Fibroblast of gingiva (primary cell): ENCODE results near the gene KIF6.

Source experiments
- DNase-seq: peaks from one replicate; pipeline ENCODE4 v3.0.0-alpha.2; 2011; ENCODE audit warnings: low read depth

KIF6 gene

GRCh38 chr6:39665861-39666260 lies 59.3 kb downstream of the KIF6 start:
- peak; percentile 17 for DNase-seq

DNA sequence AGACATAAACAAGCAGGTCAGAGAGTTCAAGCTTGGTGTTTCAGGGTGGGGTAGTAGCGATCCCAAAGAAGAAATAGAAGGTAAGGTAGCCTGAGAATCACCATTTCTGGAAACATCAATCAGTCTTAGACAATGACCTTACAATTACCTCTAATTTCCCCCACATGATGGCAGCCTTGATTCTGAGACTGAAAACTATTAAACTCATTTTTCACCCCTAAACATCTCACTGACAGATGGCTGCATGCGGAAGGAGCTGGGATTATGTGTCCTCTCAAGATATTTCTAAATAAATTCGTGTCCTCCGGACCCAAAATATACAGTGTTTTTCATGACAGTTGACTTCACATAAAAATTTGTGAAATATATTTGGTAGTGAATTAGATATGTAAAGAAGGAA lies 61.0 kb downstream of the KIF6 start:
- no peak for DNase-seq

DNA sequence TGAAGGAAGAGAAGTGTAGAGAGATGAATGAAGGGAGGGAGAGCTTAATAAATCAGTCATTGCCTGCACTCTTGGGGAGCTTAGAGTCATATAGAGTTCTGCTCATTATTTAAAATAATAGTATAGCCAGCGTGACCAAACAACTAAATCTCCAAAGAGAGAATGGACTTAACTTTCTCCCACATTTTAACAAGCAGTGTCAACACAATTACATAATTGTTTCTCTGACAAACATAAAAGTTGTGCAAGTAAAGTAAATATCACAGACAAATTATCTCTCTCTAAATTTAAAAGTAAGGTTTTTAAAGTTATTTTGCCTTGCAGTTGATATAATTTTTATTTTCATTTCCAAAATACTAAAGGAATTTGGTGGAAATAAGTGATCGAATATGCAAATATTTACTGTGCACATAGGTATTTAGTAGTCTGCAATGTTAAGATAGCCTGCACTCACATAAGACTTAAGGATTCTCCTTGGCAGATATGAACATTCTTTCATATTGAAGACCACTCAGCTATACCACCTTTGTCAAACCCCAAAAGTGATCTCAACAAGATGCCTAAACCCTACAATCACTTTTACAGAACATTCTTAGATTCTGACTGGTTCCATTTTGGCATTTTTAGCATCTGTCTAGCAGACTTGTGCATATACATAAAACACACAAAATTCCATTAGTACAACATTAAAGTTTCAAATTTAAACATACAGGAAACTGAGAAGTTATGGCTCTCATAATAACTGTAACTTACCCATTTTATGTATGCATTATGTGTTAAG lies 67.7 kb downstream of the KIF6 start:
- DNase-seq: no peak

GRCh38 chr6:39654121-39654520 lies 71.1 kb downstream of the KIF6 start:
- DNase-seq: no peak

- DNase-seq: no peak
These were observed 71.6 kb downstream of the KIF6 start for GRCh38 chr6:39653612-39654011.

DNA sequence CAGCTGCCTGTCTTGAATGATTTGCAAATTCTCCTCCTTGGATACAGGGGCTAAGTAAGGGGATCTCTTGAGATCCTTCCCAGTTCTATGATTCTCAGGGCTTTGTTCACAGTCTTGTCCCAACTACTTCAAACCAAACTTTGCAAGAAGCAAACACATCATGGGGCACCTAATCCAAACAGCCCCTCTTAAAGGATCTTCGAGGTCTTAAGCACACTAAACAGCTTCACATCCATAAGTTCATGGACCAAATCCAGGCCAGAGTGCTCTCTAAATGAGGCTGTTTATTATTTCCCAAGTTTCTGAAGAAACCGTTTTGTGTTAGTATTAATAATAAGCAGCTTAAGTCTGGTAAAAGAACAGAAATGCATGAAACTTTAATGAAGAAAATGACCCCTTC lies 75.2 kb downstream of the KIF6 start:
- DNase-seq: no peak

GRCh38 chr6:39646751-39647420 lies 78.3 kb downstream of the KIF6 start:
- DNase-seq: no peak

DNA sequence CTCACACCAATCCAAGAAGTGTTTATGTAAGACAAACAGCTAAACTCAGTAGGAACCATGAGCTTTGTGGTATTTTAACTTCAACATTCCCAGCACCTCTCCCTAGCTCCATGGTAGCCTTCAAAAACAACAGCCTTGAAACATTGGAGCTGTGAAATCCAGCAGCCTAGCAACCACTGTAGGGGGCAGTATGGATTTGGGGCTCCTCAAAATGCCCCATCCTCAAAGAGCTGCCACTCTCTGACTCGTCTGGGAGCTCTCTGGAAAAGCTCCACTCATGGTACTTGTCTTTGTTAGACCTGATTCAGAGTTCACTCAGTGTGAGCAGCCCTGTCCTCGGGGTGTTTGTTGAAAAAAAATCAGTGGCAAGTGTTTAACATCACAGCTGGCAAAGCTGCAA lies 82.9 kb downstream of the KIF6 start:
- no peak for DNase-seq

DNA sequence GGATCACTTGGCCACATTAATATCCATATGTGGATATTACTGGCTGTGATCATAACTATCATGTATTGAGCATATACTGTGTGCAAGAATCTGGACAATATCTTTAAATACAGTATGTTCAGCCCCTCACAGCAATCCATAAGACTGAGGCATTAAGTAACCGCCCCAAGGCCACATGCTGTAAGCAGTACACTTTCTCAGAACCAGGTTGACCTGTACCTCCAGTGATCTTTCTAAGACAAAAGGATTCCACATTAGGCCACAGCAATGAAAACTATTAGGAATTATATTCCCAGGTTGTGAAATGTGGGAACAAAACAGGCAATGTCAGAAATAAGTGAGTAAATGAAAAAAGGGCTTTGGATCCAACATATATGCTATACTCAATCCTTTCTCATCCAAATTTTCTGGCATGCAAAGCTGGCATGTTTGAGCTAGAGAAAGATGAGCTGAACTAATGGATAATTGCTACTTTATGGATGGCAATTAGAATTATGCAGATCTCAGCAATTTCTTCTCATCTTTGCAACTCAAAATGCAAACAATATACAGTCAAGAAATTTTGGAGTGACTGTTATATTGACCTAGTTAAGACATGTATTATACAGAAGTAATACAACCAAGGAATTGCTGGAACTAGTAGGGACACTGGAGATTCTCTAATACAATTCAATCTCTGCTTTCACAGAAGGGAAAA lies 86.9 kb downstream of the KIF6 start:
- no peak for DNase-seq

DNA sequence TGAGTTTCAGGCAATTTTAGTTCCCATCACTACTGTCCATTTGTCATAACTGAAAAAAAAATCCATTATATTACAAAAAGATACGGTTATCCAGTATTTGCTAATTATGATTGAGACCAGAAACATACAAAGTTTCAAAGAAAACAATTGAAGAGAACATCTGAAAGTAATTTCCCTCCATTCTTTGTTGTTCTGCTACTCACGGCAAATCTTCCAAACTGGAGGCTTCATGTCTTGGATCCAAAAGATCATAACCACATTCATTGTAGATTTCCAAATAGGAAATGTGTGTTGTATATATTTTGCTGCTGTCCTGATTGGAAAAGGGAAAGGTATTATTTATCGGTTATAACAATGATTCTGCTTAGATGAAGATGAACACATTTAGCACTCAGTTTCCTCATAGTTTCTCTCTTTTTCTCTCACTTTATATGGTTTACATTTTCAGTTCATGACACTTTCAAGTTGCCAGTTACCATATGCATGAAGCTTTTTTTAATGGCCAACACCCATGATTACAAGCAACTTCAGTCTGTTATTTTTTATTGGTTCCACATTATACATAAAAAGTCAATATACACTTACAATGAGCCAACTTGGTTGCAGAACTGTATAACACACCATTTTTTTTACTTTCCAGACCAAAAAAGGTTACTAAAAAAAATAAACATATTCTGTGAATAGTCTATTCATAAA lies 90.4 kb downstream of the KIF6 start:
- no peak for DNase-seq

GRCh38 chr6:39625209-39625608 lies 100.0 kb downstream of the KIF6 start:
- DNase-seq: no peak

DNA sequence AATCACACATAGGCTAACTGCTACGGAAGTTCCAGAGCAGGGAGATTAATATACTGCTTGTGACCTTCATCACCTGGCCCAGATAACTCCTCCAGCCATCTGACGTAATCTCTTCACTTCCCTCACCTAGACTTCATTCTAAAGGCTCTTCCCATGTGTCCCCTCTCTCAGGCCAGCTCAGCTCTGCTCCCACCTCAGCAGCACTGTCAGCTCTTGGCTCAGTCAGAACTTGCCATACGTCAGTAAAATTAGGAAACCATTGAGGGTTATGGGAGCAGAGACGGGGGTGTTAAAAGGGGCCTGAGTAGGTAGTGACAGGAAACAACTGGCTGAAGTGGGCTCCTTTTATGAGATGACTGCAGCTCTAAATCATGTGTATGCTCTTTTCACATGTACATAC lies 101.5 kb downstream of the KIF6 start:
- no peak for DNase-seq

DNA sequence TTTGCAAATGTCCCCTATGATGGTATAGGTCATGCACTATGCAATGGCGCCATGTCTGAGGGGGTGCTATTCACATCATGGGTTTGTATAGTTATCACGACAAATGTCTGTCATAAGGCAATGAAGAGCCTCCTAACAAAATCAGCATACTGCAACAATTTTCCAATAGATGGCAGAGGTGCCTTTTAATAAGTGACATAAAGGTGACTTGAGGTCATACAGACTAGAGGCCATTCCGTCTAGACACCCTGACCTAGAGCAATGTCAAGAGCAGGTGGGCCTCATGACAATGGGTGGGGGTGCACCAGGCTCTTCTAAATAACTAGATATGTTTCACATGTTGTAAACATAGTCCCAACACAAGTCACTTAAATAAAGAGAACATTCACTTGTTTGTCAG lies 107.7 kb downstream of the KIF6 start:
- DNase-seq: no peak

DNA sequence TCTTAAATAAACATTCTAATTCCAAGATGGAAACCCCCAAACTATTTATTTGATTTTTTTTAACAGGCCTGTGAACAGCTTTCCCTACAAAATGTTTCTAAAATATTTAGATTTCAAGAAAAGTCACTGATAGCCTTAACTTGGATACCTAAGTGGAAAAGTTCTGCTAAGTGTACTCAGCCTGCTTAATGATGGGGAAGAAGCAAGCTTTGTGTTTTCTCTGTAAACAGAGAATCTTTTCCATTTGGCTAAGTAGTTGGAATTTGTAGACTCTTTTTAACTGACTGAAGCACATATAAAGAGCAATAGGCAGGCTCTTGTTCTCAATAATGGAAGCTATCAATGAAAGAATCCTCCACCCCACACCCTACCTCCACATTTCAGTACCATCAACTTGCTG lies 108.2 kb downstream of the KIF6 start:
- DNase-seq: no peak

- no peak for DNase-seq
These were observed 109.6 kb downstream of the KIF6 start for GRCh38 chr6:39615622-39616021.

GRCh38 chr6:39614393-39614950 lies 110.7 kb downstream of the KIF6 start:
- DNase-seq: no peak

DNA sequence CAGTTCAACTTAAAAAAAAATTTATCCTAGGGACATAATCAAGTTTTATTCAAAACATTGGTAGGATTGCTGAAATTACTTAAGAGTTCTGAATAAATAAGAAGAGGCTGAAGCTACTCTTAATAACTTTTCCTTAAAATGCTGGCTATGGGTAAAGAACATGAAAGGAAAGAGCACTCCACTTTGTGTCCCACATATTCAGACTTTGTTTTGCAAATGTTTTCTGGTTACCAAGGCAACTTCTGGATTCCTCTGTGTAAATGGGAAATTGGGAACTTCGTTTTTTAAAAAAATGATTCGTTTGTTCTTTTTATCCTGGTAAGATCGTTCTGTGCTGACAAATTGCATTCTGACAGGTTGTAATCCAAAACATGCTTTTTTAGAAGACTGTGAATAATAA lies 115.0 kb downstream of the KIF6 start:
- no peak for DNase-seq

DNA sequence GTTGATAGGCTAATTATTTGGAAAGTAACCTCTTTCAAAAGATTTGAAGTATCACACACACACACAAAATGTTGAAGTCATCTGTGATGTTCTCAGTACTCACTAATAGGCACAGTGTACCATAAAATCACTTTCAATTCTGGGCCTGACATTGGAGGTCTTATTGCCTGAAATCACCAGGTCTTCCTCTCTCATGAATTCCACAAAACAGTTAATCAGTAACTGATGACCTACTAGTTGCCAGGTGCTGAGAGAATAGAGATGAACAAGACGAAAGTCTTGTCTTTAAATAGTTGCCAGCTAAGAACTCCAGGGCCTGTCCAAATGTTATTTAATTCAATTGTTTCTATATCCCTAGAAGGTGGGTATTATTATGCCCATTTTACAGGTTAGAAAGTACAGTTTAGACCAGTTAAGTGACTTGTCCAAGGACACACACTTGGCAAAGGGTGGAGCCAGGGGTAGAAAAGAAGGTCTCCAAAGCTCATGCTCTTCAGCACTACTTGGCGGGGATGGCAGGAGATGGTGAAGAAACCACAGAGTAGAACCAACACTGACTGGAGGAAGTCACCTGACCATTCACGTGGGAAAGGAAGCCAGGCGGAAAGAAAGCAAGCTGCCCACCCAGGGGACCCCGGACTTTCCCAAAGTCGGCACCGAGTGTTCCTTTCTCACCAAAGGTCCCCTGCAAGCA lies 116.4 kb downstream of the KIF6 start:
- DNase-seq: no peak

GRCh38 chr6:39602601-39603519 lies 122.3 kb downstream of the KIF6 start:
- DNase-seq: no peak

GRCh38 chr6:39599973-39600372 lies 125.2 kb downstream of the KIF6 start:
- DNase-seq: peak; percentile 21

DNA sequence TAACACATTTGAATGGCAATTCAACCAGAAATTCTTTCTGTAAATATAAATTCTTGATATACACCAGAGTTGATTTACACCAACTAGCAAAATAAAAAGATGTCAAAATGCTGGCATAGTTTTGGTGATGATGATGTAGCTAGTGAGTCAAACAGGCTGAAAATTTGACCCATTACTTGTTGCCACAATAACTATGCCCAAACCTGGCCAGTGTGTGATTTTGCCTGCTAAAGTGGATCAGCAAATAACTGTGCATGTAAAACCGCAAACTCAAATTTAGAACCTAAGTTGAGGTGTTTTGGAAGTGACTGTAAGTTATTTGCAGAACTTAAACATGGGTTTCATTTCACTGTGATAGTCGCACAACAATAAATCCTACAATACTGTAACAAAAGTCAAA lies 125.9 kb downstream of the KIF6 start:
- DNase-seq: no peak
